ENCODE data around the gene TMEM184A.

TMEM184A gene

GRCh38 chr7:1498370-1499305 is 57.4 kb downstream of the TMEM184A start:
- no peak for DNase-seq

DNA sequence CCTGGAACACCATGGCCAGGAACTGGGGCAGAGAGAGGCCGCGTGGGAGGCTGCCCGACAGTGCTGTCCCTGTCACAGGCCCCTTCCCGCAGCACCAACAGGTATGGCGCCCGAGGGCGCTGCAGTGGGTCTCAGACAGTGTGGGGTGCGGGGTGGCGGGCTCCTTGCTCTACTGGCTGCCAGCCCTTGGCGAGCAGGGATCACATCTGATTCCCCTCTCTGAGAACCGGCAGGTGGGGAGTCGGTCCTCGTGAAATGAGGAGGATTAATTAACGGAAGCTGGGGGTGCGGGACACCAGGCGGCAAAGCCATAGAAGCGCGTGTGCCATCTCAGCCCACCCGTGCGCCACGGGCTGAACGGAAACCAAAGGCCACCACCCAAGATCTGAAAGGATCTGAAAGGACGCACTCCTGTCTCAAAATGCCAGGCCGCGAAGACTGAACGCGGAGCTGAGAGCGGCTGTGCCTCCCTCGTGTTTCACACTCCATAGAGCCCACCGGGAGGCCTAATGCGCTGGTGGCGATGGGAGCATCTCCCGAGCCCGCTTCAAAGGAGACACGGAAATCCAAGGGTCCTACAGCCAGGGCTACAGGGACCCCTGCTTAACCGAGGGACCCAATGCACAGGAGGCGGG is 58.6 kb downstream of the TMEM184A start:
- DNase-seq: no peak

GRCh38 chr7:1496531-1497292 is 59.3 kb downstream of the TMEM184A start:
- no peak for DNase-seq

GRCh38 chr7:1495564-1496242 is 60.3 kb downstream of the TMEM184A start:
- no peak for DNase-seq

DNA sequence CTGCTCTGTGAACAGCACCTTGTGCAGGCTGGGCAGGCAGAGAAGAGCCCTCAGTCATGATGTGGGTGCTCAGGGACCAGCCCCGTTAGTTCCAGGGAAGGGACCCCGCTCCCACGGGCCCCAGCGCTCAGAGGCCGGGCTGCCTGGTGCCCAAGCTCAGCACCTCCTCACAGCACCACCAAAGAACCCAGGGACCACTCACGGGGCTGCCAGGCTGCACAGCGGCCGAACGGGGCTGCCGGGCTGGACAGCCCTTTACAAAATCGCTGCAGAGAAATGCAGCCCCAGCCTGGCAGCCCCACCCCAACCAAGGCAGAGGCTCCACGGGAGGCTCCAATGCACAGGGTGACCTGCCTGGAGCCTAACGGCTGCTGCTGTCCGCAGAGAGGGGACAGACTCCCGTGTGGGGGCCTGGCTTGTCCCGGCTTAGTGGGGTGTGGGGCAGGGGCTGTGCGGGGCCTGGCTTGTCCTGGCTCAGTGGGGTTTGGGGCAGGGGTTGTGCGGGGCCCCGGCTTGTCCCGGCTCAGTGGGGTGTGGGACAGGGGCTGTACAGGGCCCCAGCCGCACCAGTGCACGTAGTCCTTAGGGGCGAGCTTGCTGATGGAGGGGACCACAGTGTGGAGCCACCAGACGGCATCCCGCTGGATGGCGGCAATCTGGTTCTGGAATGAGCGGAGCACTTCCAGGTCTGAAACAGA is 61.0 kb downstream of the TMEM184A start:
- no peak for DNase-seq

GRCh38 chr7:1494447-1494846 is 61.6 kb downstream of the TMEM184A start:
- DNase-seq: no peak

- no peak for DNase-seq
Measured at GRCh38 chr7:1493571-1493970, 62.4 kb downstream of the TMEM184A start.

DNA sequence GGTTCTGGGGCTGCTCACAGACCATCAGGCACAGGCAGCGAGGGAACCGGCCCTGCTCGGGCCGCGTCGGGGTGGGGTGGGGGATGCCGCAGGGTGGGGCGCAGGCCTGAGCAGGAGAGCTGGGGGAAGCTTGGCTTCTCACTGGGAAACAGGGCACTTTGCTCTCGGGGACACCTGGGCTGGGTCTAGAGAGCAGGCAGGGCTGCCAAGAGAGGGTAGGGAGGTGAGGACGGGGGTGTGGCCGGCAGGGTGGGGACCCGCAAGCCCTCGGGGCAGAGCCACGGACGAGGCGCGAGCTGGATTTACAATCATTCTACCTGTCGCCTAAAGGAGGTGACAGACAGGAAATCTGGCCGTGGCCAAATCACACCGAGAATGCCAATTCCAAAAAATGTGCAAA is 62.9 kb downstream of the TMEM184A start:
- no peak for DNase-seq

DNA sequence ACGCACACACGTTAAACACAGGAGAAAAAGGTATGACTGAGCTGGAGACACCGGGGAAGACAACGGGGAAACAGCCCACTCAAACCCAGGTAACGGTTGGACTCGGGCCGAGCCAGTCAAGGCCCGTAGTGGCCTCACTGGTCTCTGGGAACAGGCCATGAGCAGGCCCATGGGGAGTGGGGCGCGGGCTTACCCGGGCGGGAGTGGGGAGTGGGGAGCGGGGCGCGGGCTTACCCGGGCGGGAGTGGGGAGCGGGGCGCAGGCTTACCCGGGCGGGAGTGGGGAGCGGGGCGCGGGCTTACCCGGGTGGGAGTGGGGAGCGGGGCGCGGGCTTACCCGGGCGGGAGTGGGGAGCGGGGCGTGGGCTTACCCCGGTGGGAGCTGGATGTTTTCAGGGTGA is 63.4 kb downstream of the TMEM184A start:
- no peak for DNase-seq

Measured in stimulated activated CD4-positive, alpha-beta T cell treated with anti-CD3 and anti-CD28 coated beads, Interleukin-4, amount 100 ng/mL, for 1 hour (primary cell).